Measurements from ENCODE around the gene TAS2R7. TPM values are rescaled to one million over a fixed set of nuclear protein-coding genes. Genes with fewer than 3 reads are reported as not detected.

TAS2R7 gene
- total and polyA plus RNA-seq, 2 of the 4 experiments (the other 2 are of a cell fraction) = not detected

GRCh38 chr12:10771132-10771733 lies 31.2 kb downstream of the TAS2R7 start:
- Histone ChIP-seq H3K36me3 (ENCODE audit: control insufficient read depth, insufficient read depth, low read length) (no peaks in the 10 kb centered on the region), H3K4me2 (ENCODE audit: low read depth, low read length) (no peak overlapping the region), H4K91ac (ENCODE audit: insufficient read depth, low read depth, low read length) (no peak overlapping the region), H4K8ac (ENCODE audit: low read depth in 2 of 2, low read length in 2 of 2) (no peak overlapping the region), H3K27ac (ENCODE audit: insufficient read depth, low read length) (no peak overlapping the region), H3K23ac (ENCODE audit: low read depth, low read length) (no peak overlapping the region), H3K4me3 (ENCODE audit: insufficient read depth, low read depth, low read length) (no peak overlapping the region), H3K14ac (replicated peaks; ENCODE audit: low read depth, low read length) (no peak overlapping the region), H2BK20ac (ENCODE audit: low read depth, low read length) (no peak overlapping the region), H2AK9ac (replicated peaks; ENCODE audit: low read depth, low read length, poor library complexity) (no peak overlapping the region), H2AK5ac (ENCODE audit: low read depth, low read length) (no peak overlapping the region), H3K18ac (ENCODE audit: low read depth, low read length) (no peak overlapping the region), H3K9ac (ENCODE audit: low read depth, low read length) (no peak overlapping the region), H2BK120ac (ENCODE audit: low read depth, low read length) (no peak overlapping the region), H3K27me3 (ENCODE audit: control insufficient read depth, insufficient read depth, low read length) (peaks cover 24% of the 10 kb centered on the region), H2BK15ac (ENCODE audit: low read depth, low read length) (no peak overlapping the region), H3K9me1 (ENCODE audit: insufficient read depth, low read length) (no peaks in the 10 kb centered on the region), H4K20me1 (ENCODE audit: insufficient read depth, low read length) (no peaks in the 10 kb centered on the region), H3K9me3 (ENCODE audit: control insufficient read depth, insufficient read depth, low read length) (no peaks in the 10 kb centered on the region), H3K79me1 (ENCODE audit: low read depth in 1 of 2, low read length in 2 of 2) (no peaks in the 10 kb centered on the region), H3K4me1 (ENCODE audit: control insufficient read depth, insufficient read depth, low read length) (no peaks in the 10 kb centered on the region), H3K56ac (ENCODE audit: extremely low read depth, insufficient read depth, low read length) (no peak overlapping the region), H3K4ac (ENCODE audit: low read depth, low read length) (no peak overlapping the region), H4K5ac (ENCODE audit: low read depth, low read length) (no peak overlapping the region), H2BK5ac (ENCODE audit: low read depth, low read length, poor library complexity, severe bottlenecking) (no peak overlapping the region), H2AFZ (replicated peaks; ENCODE audit: low read length, poor library complexity) (no peak overlapping the region)
- ATAC-seq (ENCODE audit: low read depth) = peak; percentile 86
- ChIA-PET POLR2A (ENCODE audit: unreplicated experiment) (interaction anchor here (0.6 to 0.7 kb wide), 2 partner anchors 398 to 431 kb away, joined by 3 to 4 read pairs; no protein-coding TSS in a partner anchor), CTCF (interaction anchor here (0.6 to 2.0 kb wide), 9 partner anchors 19 to 1927 kb away, joined by 3 to 16 read pairs (median 4); no protein-coding TSS in a partner anchor)
- no TSS peak for BruUV-seq (replicated peaks)
- dilution Hi-C loops (cut with HindIII; ENCODE audit: low sequenced_read_pairs, unreplicated experiment) = no loop called here
- intact Hi-C loops (cut with micrococcal nuclease) = loop anchor here (1.0 kb wide), 2 partner anchors 428 to 715 kb away; no protein-coding TSS in a partner anchor
- DNase-seq = peak; percentile 51
- in situ Hi-C loops (cut with MboI; ENCODE audit: low sequenced_read_pairs) = loop anchor here (5.0 kb wide), 1 partner anchor 716 kb away; no protein-coding TSS in a partner anchor
- peak; percentile 19; the same call in 1 of the 2 replicates for TF ChIP-seq CEBPB (IDR thresholded peaks at IDR 0.05; ENCODE audit: low read depth, low read length)
- TF ChIP-seq ELK1 (IDR thresholded peaks at IDR 0.05; ENCODE audit: borderline replicate concordance, low read depth, low read length) = no peak
- TF ChIP-seq RCOR1 (IDR thresholded peaks at IDR 0.05; ENCODE audit: insufficient replicate concordance, low read length) = no peak
- no peak for TF ChIP-seq POLR2A (IDR thresholded peaks at IDR 0.05; ENCODE audit: low read depth, low read length)
- peak; percentile 87 for TF ChIP-seq CTCF (conservative IDR thresholded peaks at IDR 0.05; ENCODE audit: low read depth, low read length)
- TF ChIP-seq CHD1 (IDR thresholded peaks at IDR 0.05; ENCODE audit: low read depth, low read length) = no peak
- TF ChIP-seq SMC3 (IDR thresholded peaks at IDR 0.05; ENCODE audit: low read depth, low read length) = peak; percentile 88
- no peak for TF ChIP-seq MXI1 (IDR thresholded peaks at IDR 0.05; ENCODE audit: borderline replicate concordance, low read depth, low read length)
- peak; percentile 82 for TF ChIP-seq RAD21 (IDR thresholded peaks at IDR 0.05; ENCODE audit: low read length)
- WGBS, 2 experiments (ENCODE audit: extremely low coverage in 2 of 2, insufficient read length in 1 of 2) = no CpG with 5 or more reads among the region's 1 CpG
